KMS-11 (cell line): ENCODE measurements around the gene SEMA6C.

Source experiments
- H2AFZ ChIP-seq: fragments of 200-600 bp; sonication (generic); 2 replicates; pipeline ENCODE4 v1.6.1; 2016; ENCODE audit warnings: antibody characterized with exemption, mixed run types, low read depth
- H3K27ac ChIP-seq: fragments of 200-600 bp; sonication (generic); 2 replicates; pipeline ENCODE4 v1.6.1; 2016; ENCODE audit warnings: mild to moderate bottlenecking, mixed run types
- H3K27me3 ChIP-seq: fragments of 200-600 bp; sonication (generic); 2 replicates; pipeline ENCODE4 v1.6.1; 2017; ENCODE audit warnings: mild to moderate bottlenecking, low read depth, mixed run types, moderate library complexity; ENCODE audit not compliant: insufficient read depth
- H3K36me3 ChIP-seq: fragments of 200-600 bp; sonication (generic); 2 replicates; pipeline ENCODE4 v1.6.1; 2017; ENCODE audit warnings: mild to moderate bottlenecking, mixed run types; ENCODE audit not compliant: insufficient read depth
- H3K4me1 ChIP-seq: fragments of 200-600 bp; sonication (generic); 2 replicates; pipeline ENCODE4 v1.6.1; 2016; ENCODE audit warnings: mild to moderate bottlenecking, low read depth, mixed run types; ENCODE audit not compliant: poor library complexity, severe bottlenecking
- H3K4me2 ChIP-seq: fragments of 200-600 bp; sonication (generic); 2 replicates; pipeline ENCODE4 v1.7.0; 2016; ENCODE audit warnings: mild to moderate bottlenecking, mixed run types
- H3K4me3 ChIP-seq: fragments of 200-600 bp; sonication (generic); IDR thresholded peaks from 2 replicates; pipeline ENCODE4 v1.6.1; 2017; ENCODE audit warnings: low read depth, low read length, mixed read lengths; ENCODE audit not compliant: insufficient read depth
- H3K79me2 ChIP-seq: fragments of 200-600 bp; sonication (generic); 2 replicates; pipeline ENCODE4 v1.6.1; 2016; ENCODE audit warnings: low read depth, mixed run types; ENCODE audit not compliant: insufficient read depth
- H3K9ac ChIP-seq: fragments of 200-600 bp; sonication (generic); 2 replicates; pipeline ENCODE4 v1.6.1; 2016; ENCODE audit warnings: mild to moderate bottlenecking, mixed run types
- H4K20me1 ChIP-seq: fragments of 200-600 bp; sonication (generic); 2 replicates; pipeline ENCODE4 v1.6.1; 2016; ENCODE audit warnings: mild to moderate bottlenecking, mixed run types; ENCODE audit not compliant: insufficient read depth
- CTCF ChIP-seq: fragments of 200-600 bp; sonication (generic); conservative IDR thresholded peaks from 2 replicates; pipeline ENCODE4 v1.6.1; 2017; ENCODE audit warnings: low read depth, mild to moderate bottlenecking, antibody characterized with exemption, low read length, moderate library complexity, mixed read lengths

SEMA6C gene

GRCh38 chr1:151167116-151167515, 20.7 kb upstream of the SEMA6C start:
- Histone ChIP-seq H3K27me3 (no peaks in the 10 kb centered on the region), H3K4me3 (peak overlapping the region; percentile 100), H3K27ac (no peak overlapping the region)

GRCh38 chr1:151166505-151166956, 20.1 kb upstream of the SEMA6C start:
- 0 out of 2 replicates have a peak, but pooled peaks have one; percentile 1 for TF ChIP-seq CTCF
- Histone ChIP-seq H3K4me2 (peak overlapping the region; percentile 84), H3K4me3 (peak overlapping the region; percentile 100), H3K79me2 (peaks cover 17% of the 10 kb centered on the region), H2AFZ (peak overlapping the region; percentile 90), H3K4me1 (peaks cover 24% of the 10 kb centered on the region), H3K27me3 (no peaks in the 10 kb centered on the region), H4K20me1 (no peaks in the 10 kb centered on the region), H3K27ac (peak overlapping the region; percentile 31), H3K9ac (peak overlapping the region; percentile 62), H3K36me3 (peaks cover 7% of the 10 kb centered on the region; the same call in 1 of the 2 replicates)

More at GRCh38 chr1:151167116-151167515, 20.7 kb upstream of the SEMA6C start:
- no peak overlapping the region for H2AFZ ChIP-seq
- peaks cover 7% of the 10 kb centered on the region; the same call in 1 of the 2 replicates for H3K36me3 ChIP-seq
- H3K9ac ChIP-seq = peak overlapping the region; percentile 62; the same call in 1 of the 2 replicates
- H3K4me1 ChIP-seq = peaks cover 24% of the 10 kb centered on the region
- TF ChIP-seq CTCF = no peak
- no peaks in the 10 kb centered on the region for H4K20me1 ChIP-seq
- peak overlapping the region; percentile 84 for H3K4me2 ChIP-seq
- H3K79me2 ChIP-seq = peaks cover 17% of the 10 kb centered on the region

GRCh38 chr1:151165738-151166504, 19.5 kb upstream of the SEMA6C start, which contains the start of the genes LYSMD1 and SCNM1:
LYSMD1 (minus strand) TSS chr1:151165902; CDS start chr1:151165258, 644 bp downstream.
SCNM1 (plus strand) TSS chr1:151166144; CDS start chr1:151166153, 9 bp downstream.
- no peaks in the 10 kb centered on the region for H4K20me1 ChIP-seq
- peaks cover 17% of the 10 kb centered on the region for H3K79me2 ChIP-seq
- H3K36me3 ChIP-seq = peaks cover 7% of the 10 kb centered on the region; the same call in 1 of the 2 replicates
- H3K4me2 ChIP-seq = peak within 1 kb of the TSS; percentile 91
- H3K27me3 ChIP-seq = no peaks in the 10 kb centered on the region
- peak within 1 kb of the TSS; percentile 62 for H3K9ac ChIP-seq
- H3K4me1 ChIP-seq = peaks cover 24% of the 10 kb centered on the region
- peak within 1 kb of the TSS; percentile 90 for H2AFZ ChIP-seq
- peak within 1 kb of the TSS; percentile 100 for H3K4me3 ChIP-seq
- TF ChIP-seq CTCF = peak; percentile 24; the same call in 1 of the 2 replicates
- H3K27ac ChIP-seq = peak within 1 kb of the TSS; percentile 31

GRCh38 chr1:151165281-151165737, 18.9 kb upstream of the SEMA6C start:
- peak overlapping the region; percentile 90 for H2AFZ ChIP-seq
- H3K9ac ChIP-seq = peak overlapping the region; percentile 62; the same call in 1 of the 2 replicates
- H3K36me3 ChIP-seq = peaks cover 7% of the 10 kb centered on the region; the same call in 1 of the 2 replicates
- no peak for TF ChIP-seq CTCF
- peak overlapping the region; percentile 31; the same call in 1 of the 2 replicates for H3K27ac ChIP-seq
- no peaks in the 10 kb centered on the region for H4K20me1 ChIP-seq
- H3K4me3 ChIP-seq = peak overlapping the region; percentile 97
- H3K4me1 ChIP-seq = peaks cover 24% of the 10 kb centered on the region
- no peaks in the 10 kb centered on the region for H3K27me3 ChIP-seq
- peaks cover 17% of the 10 kb centered on the region for H3K79me2 ChIP-seq
- peak overlapping the region; percentile 91 for H3K4me2 ChIP-seq
